ENCODE data around the gene PROX1. TPM values are rescaled to one million over a fixed set of nuclear protein-coding genes. Genes with fewer than 3 reads are reported as not detected.

PROX1 gene
- total RNA-seq, 1 donor from 2014 or later: 0.32 TPM

GRCh38 chr1:213979751-213980586 lies 7.8 kb upstream of the PROX1 start:
- H3K4me1 Mint-ChIP-seq (ENCODE audit: low read depth): peaks cover 3% of the 10 kb centered on the region
- no peaks in the 10 kb centered on the region for H3K9me3 Mint-ChIP-seq (ENCODE audit: low read depth)
- no peak overlapping the region for H3K4me3 Mint-ChIP-seq (ENCODE audit: unreplicated experiment)
- no peak overlapping the region for H3K27ac Mint-ChIP-seq (ENCODE audit: unreplicated experiment)
- no peak for DNase-seq (ENCODE audit: low spot score)
- H3K27me3 Mint-ChIP-seq (ENCODE audit: low read depth): peaks cover 73% of the 10 kb centered on the region
- no peaks in the 10 kb centered on the region for H3K36me3 Mint-ChIP-seq (ENCODE audit: low read depth)
- TF ChIP-seq CTCF (IDR thresholded peaks at IDR 0.05): no peak

- Mint-ChIP-seq H3K36me3 (ENCODE audit: low read depth) (no peaks in the 10 kb centered on the region), H3K27ac (ENCODE audit: unreplicated experiment) (no peak overlapping the region), H3K27me3 (ENCODE audit: low read depth) (peaks cover 76% of the 10 kb centered on the region), H3K9me3 (ENCODE audit: low read depth) (no peaks in the 10 kb centered on the region), H3K4me1 (ENCODE audit: low read depth) (peaks cover 6% of the 10 kb centered on the region), H3K4me3 (ENCODE audit: unreplicated experiment) (no peak overlapping the region)
- no peak for TF ChIP-seq CTCF (IDR thresholded peaks at IDR 0.05)
- DNase-seq (ENCODE audit: low spot score): no peak
Measured at GRCh38 chr1:213980906-213981305, 6.9 kb upstream of the PROX1 start.

GRCh38 chr1:213982289-213982671 lies 5.5 kb upstream of the PROX1 start:
- Mint-ChIP-seq H3K36me3 (ENCODE audit: low read depth) (no peaks in the 10 kb centered on the region), H3K27ac (ENCODE audit: unreplicated experiment) (no peak overlapping the region), H3K4me1 (ENCODE audit: low read depth) (peaks cover 14% of the 10 kb centered on the region), H3K4me3 (ENCODE audit: unreplicated experiment) (peak overlapping the region; percentile 37), H3K27me3 (ENCODE audit: low read depth) (peaks cover 80% of the 10 kb centered on the region), H3K9me3 (ENCODE audit: low read depth) (no peaks in the 10 kb centered on the region)
- no peak for DNase-seq (ENCODE audit: low spot score)
- TF ChIP-seq CTCF (IDR thresholded peaks at IDR 0.05): no peak

- Mint-ChIP-seq H3K4me3 (ENCODE audit: unreplicated experiment) (peak overlapping the region; percentile 53), H3K27me3 (ENCODE audit: low read depth) (peaks cover 77% of the 10 kb centered on the region), H3K9me3 (ENCODE audit: low read depth) (no peaks in the 10 kb centered on the region), H3K36me3 (ENCODE audit: low read depth) (no peaks in the 10 kb centered on the region), H3K4me1 (ENCODE audit: low read depth) (peaks cover 18% of the 10 kb centered on the region), H3K27ac (ENCODE audit: unreplicated experiment) (no peak overlapping the region)
- no peak for DNase-seq (ENCODE audit: low spot score)
- no peak for TF ChIP-seq CTCF (IDR thresholded peaks at IDR 0.05)
Measured at GRCh38 chr1:213982672-213983492, 4.9 kb upstream of the PROX1 start.
